ENCODE data around the gene CDH4. TPM values are rescaled to one million over a fixed set of nuclear protein-coding genes. Genes with fewer than 3 reads are reported as not detected.

CDH4 gene
- total RNA-seq, 1 experiment from 2014 or later, result 5.3 TPM

- no peak overlapping the region for H3K4me3 Mint-ChIP-seq
- H3K4me1 Mint-ChIP-seq, result no peaks in the 10 kb centered on the region
- DNase-seq (ENCODE audit: low spot score), result no peak
- H3K36me3 Mint-ChIP-seq, result no peaks in the 10 kb centered on the region
- ChIA-PET CTCF (interaction anchor here (1.4 to 1.6 kb wide), 2 partner anchors 11 to 23 kb away, joined by 3 to 4 read pairs; no protein-coding TSS in a partner anchor), POLR2A (no interaction called here)
- H3K27ac Mint-ChIP-seq, result no peak overlapping the region
- no peak for ATAC-seq
- TF ChIP-seq NR2C2 (CRISPR knock-in tag; IDR thresholded peaks at IDR 0.05), result no peak
- TF ChIP-seq RELA (CRISPR knock-in tag; IDR thresholded peaks at IDR 0.05; ENCODE audit: borderline replicate concordance), result no peak
- TF ChIP-seq ZNF138 (CRISPR knock-in tag; conservative IDR thresholded peaks at IDR 0.05), result no peak
- no peak for TF ChIP-seq SMAD4 (CRISPR knock-in tag; IDR thresholded peaks at IDR 0.05)
- no peak for TF ChIP-seq RORB (CRISPR knock-in tag; IDR thresholded peaks at IDR 0.05)
- H3K27me3 Mint-ChIP-seq (ENCODE audit: low read depth), result peaks cover 9% of the 10 kb centered on the region
- H3K9me3 Mint-ChIP-seq, result no peaks in the 10 kb centered on the region
Observed at GRCh38 chr20:61898405-61898804, 646.3 kb downstream of the CDH4 start.

- Mint-ChIP-seq H3K4me3 (no peak overlapping the region), H3K27ac (no peak overlapping the region), H3K27me3 (ENCODE audit: low read depth) (no peaks in the 10 kb centered on the region), H3K4me1 (no peaks in the 10 kb centered on the region), H3K9me3 (no peaks in the 10 kb centered on the region), H3K36me3 (no peaks in the 10 kb centered on the region)
- ChIA-PET CTCF (interaction anchor here (0.8 to 1.0 kb wide), 2 partner anchors 13 to 111 kb away, joined by 3 read pairs; no protein-coding TSS in a partner anchor), POLR2A (no interaction called here)
- no peak for ATAC-seq
- TF ChIP-seq ZNF121 (CRISPR knock-in tag; IDR thresholded peaks at IDR 0.05) (no peak), PRRX2 (CRISPR knock-in tag; IDR thresholded peaks at IDR 0.05) (no peak), ELF4 (CRISPR knock-in tag; IDR thresholded peaks at IDR 0.05; ENCODE audit: low read depth) (no peak), ZNF671 (CRISPR knock-in tag; IDR thresholded peaks at IDR 0.05) (no peak), NFE2L1 (CRISPR knock-in tag; IDR thresholded peaks at IDR 0.05) (no peak), ZNF281 (CRISPR knock-in tag; IDR thresholded peaks at IDR 0.05) (no peak), JUN (CRISPR knock-in tag; IDR thresholded peaks at IDR 0.05) (no peak)
- DNase-seq (ENCODE audit: low spot score), result no peak
Observed at GRCh38 chr20:61900011-61900944, 648.2 kb downstream of the CDH4 start.

- ChIA-PET POLR2A (no interaction called here), CTCF (no interaction called here)
- Mint-ChIP-seq H3K9me3 (no peaks in the 10 kb centered on the region), H3K4me1 (no peaks in the 10 kb centered on the region), H3K36me3 (no peaks in the 10 kb centered on the region), H3K4me3 (no peak overlapping the region), H3K27ac (no peak overlapping the region), H3K27me3 (ENCODE audit: low read depth) (no peaks in the 10 kb centered on the region)
- DNase-seq (ENCODE audit: low spot score) (no peak), ATAC-seq (no peak)
- TF ChIP-seq ARID4B (CRISPR knock-in tag; IDR thresholded peaks at IDR 0.05; ENCODE audit: borderline replicate concordance) (no peak), ZNF532 (CRISPR knock-in tag; IDR thresholded peaks at IDR 0.05; ENCODE audit: borderline replicate concordance) (no peak), PRDM15 (CRISPR knock-in tag; IDR thresholded peaks at IDR 0.05) (no peak)
Observed at GRCh38 chr20:61900945-61901293, 648.9 kb downstream of the CDH4 start.
